K562 (cell line): ENCODE results near the gene EME1. TPM values are rescaled to one million over a fixed set of nuclear protein-coding genes. Genes with fewer than 3 reads are reported as not detected.

Source experiments
- ATAC-seq: fragments of 200-7000 bp; cut with Tn5 transposase; 3 replicates; pipeline ENCODE4 v1.9.1; 2020; ENCODE audit warnings: moderate library complexity
- BruUV-seq: library from RNA; stranded (reverse); fragments of 400-500 nt; replicated peaks from 2 replicates; lab custom pipeline; 2021; lab: Mats Ljungman, UMichigan
- CTCF ChIA-PET: fragments of 300-600 bp; formaldehyde crosslinking; extraction: SDS; loops from one replicate; lab custom pipeline; 2021; ENCODE audit warnings: low intra/inter-chr PET ratio; lab: Yijun Ruan, JAX
- POLR2A ChIA-PET: fragments of 300-600, 350-650 bp; sonication (Branson Sonifier 250); formaldehyde crosslinking; extraction: SDS; loops from one replicate; lab custom pipeline; 2021; ENCODE audit warnings: antibody characterized with exemption, inconsistent platforms; lab: Yijun Ruan, JAX
- DNase-seq, 4 experiments: peaks; one replicate each; pipeline versions ENCODE4 v3.0.0 to v3.0.0-alpha.2; 2011 to 2018; ENCODE audit warnings: low spot score in 3 of 4, mixed read lengths in 3 of 4; ENCODE audit errors: extremely low read depth in 1 of 4
- FAIRE-seq: peaks from 2 replicates; lab custom pipeline; 2011; peaks lifted over from hg19 to GRCh38; lab: Jason Lieb, UNC
- H2AFZ ChIP-seq: 2 replicates; pipeline ENCODE4 v1.6.0; 2011; ENCODE audit warnings: low read depth, low read length, control low read depth, inconsistent platforms
- H3K27ac ChIP-seq: fragments of 200-600 bp; 3 replicates; pipeline ENCODE4 v1.8.0; 2011; ENCODE audit warnings: low read depth, mild to moderate bottlenecking, control low read depth, inconsistent platforms, low read length, moderate library complexity, mixed read lengths; ENCODE audit errors: extremely low read depth
- H3K27me3 ChIP-seq, 2 experiments: fragments of 300-600 bp in 1 of 2; 2 replicates in 1 of 2; 3 replicates in 1 of 2; pipeline versions ENCODE4 v1.6.0 to v1.8.0; 2011; ENCODE audit warnings: inconsistent platforms in 2 of 2, low read length in 2 of 2, mild to moderate bottlenecking in 1 of 2, mixed read lengths in 1 of 2, moderate library complexity in 1 of 2; ENCODE audit not compliant: control insufficient read depth in 2 of 2, insufficient read depth in 2 of 2
- H3K36me3 ChIP-seq: fragments of 300-600 bp; 3 replicates; pipeline ENCODE4 v1.8.0; 2011; ENCODE audit warnings: mild to moderate bottlenecking, low read length, inconsistent platforms; ENCODE audit not compliant: control insufficient read depth, insufficient read depth
- H3K4me1 ChIP-seq, 2 experiments: fragments of 200-600 bp in 1 of 2; replicated peaks in 1 of 2; 2 replicates in 1 of 2; 3 replicates in 1 of 2; pipeline versions ENCODE4 v1.5.1 to v1.8.0; 2011; ENCODE audit warnings: inconsistent platforms in 2 of 2, low read length in 2 of 2, mild to moderate bottlenecking in 1 of 2, mixed read lengths in 1 of 2, moderate library complexity in 1 of 2; ENCODE audit not compliant: control insufficient read depth in 2 of 2, insufficient read depth in 2 of 2
- H3K4me2 ChIP-seq: 2 replicates; pipeline ENCODE4 v1.6.1; 2011; ENCODE audit warnings: low read length, control low read depth, inconsistent platforms, mixed read lengths; ENCODE audit not compliant: insufficient read depth
- H3K4me3 ChIP-seq: fragments of 200-600 bp; sonication (generic), shearing (Covaris generic); 2 replicates; pipeline ENCODE4 v1.5.1; 2016; ENCODE audit warnings: control low read depth, inconsistent platforms
- H3K79me2 ChIP-seq: fragments of 200-600 bp; 3 replicates; pipeline ENCODE4 v1.8.0; 2011; ENCODE audit warnings: low read length, inconsistent platforms; ENCODE audit not compliant: control insufficient read depth, insufficient read depth
- H3K9ac ChIP-seq, 2 experiments: 2 replicates each; pipeline versions ENCODE4 v1.6.0 to v1.6.1; 2011; ENCODE audit warnings: low read depth in 2 of 2, low read length in 2 of 2, control low read depth in 1 of 2, inconsistent platforms in 1 of 2, mild to moderate bottlenecking in 1 of 2, mixed read lengths in 1 of 2; ENCODE audit not compliant: insufficient read depth in 1 of 2
- H3K9me1 ChIP-seq: one replicate; pipeline ENCODE4 v1.6.0; 2011; ENCODE audit warnings: inconsistent platforms, mild to moderate bottlenecking, low read length, moderate library complexity; ENCODE audit not compliant: control insufficient read depth, insufficient read depth
- H3K9me3 ChIP-seq: replicated peaks from 2 replicates; pipeline ENCODE4 v1.5.1; 2011; ENCODE audit warnings: low read depth, low read length, inconsistent platforms; ENCODE audit not compliant: control insufficient read depth, insufficient read depth
- H4K20me1 ChIP-seq: replicated peaks from 2 replicates; pipeline ENCODE4 v1.6.1; 2011; ENCODE audit warnings: low read length, inconsistent platforms, mixed read lengths; ENCODE audit not compliant: control insufficient read depth, insufficient read depth
- CBX3 ChIP-seq, 2 experiments: IDR thresholded peaks; 1 replicate in 1 of 2; 2 replicates in 1 of 2; pipeline ENCODE4 v1.6.1; 2012; ENCODE audit warnings: inconsistent platforms in 2 of 2, low read length in 2 of 2, borderline replicate concordance in 1 of 2, control low read depth in 1 of 2
- MCM2 ChIP-seq: fragments of 450-650 bp; IDR thresholded peaks from 2 replicates; pipeline ENCODE4 v1.6.1; 2017; ENCODE audit warnings: low read depth, mild to moderate bottlenecking
- WGBS: fragments of 100-300 bp; shearing (Covaris generic); methylation state at CpG from one replicate; pipeline ENCODE4 v1.1.6; 2016; ENCODE audit warnings: low coverage, mixed read lengths; ENCODE audit not compliant: insufficient coverage; ENCODE audit errors: missing lambda C conversion rate; 5-methylcytosine and 5-hydroxymethylcytosine counted together
- in situ Hi-C: fragments of 300-500 bp; cut with MboI; formaldehyde crosslinking; loops from 4 replicates; pipeline ENCODE4 v1.15.0; 2018; ENCODE audit warnings: inconsistent platforms, mixed read lengths
- intact Hi-C: fragments of 100-400 bp; cut with micrococcal nuclease; formaldehyde crosslinking; loops from 2 replicates; pipeline ENCODE4 v1.14.2; 2022
- polyA plus RNA-seq, 8 experiments: library from polyadenylated mRNA; depleted of rRNA in 4 of 8; stranded (reverse) in 5 of 8; unstranded in 3 of 8; fragments of >200 nt; fragmentation: Nextera tagmentation in 2 of 8; fragmentation: Illumina TruSeq in 1 of 8; extraction: Ambion mirVana in 2 of 8; extraction: Trizol in 1 of 8; gene quantifications; 2 replicates each; pipeline versions ENCODE4 v1.2.1 to v1.2.3, GENCODE V29; 2011 to 2014; ENCODE audit warnings: inconsistent platforms in 1 of 8, missing spikeins in 1 of 8
- total RNA-seq, 7 experiments: library from RNA; depleted of rRNA in 6 of 7; stranded (reverse); fragments of >200 nt in 6 of 7; fragmentation: Illumina TruSeq in 2 of 7; extraction: Trizol in 2 of 7; gene quantifications; 2 replicates each; pipeline versions ENCODE4 v1.2.1 to v1.2.3, GENCODE V29; 2011 to 2021; ENCODE audit warnings: low replicate concordance in 1 of 7

EME1 gene
- total and polyA plus RNA-seq, 9 of the 15 experiments (the other 6 are each of a cell fraction or from before 2014, with no cell fraction given): 14.6 to 44.1 (median 24.0) TPM

DNA sequence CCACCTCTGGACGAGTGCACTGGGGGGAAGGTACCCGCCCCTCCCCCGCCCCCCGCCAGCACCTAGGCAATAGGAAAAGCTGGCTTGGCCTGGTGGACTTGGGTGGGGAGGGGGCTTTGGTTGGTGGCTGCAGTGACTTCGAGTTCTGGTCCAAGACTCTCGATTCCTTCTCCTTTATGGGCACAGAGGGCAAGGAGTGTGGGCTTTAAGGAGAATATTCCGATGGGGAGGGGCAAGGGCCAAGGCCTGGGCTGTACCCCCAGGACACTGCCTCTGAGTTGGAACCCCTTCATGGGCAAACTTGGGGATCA is 53.4 kb downstream of the EME1 start:
- in situ Hi-C loops (no loop called here), intact Hi-C loops (loop anchor here (2.0 kb wide), 2 partner anchors 30 to 52 kb away; partner anchors contain the start of genes LRRC59 and RSAD1)
- H3K9me3 ChIP-seq: no peaks in the 10 kb centered on the region
- H3K27me3 ChIP-seq: no peaks in the 10 kb centered on the region
- 13% methylated on average over 3 of the region's 7 CpGs for WGBS
- no peaks in the 10 kb centered on the region for H3K79me2 ChIP-seq
- H3K4me1 ChIP-seq: peaks cover 32 to 36% of the 10 kb centered on the region in 2 experiments
- peak overlapping the region; percentile 39 to 88; a peak in 3 of 4 replicates for H3K9ac ChIP-seq
- H3K4me2 ChIP-seq: peak overlapping the region; percentile 89
- no peaks in the 10 kb centered on the region for H3K36me3 ChIP-seq
- TF ChIP-seq MCM2 (no peak), CBX3 (IDR thresholded peaks at IDR 0.05; ENCODE audit: borderline replicate concordance in 1 of 2, low read length in 2 of 2) (0 out of 3 replicates have a peak, but pooled peaks of 1 of the 2 experiments have one; percentile 7)
- TF ChIP-seq, all 486 proteins: peak for 1
- Histone ChIP-seq H2AFZ (peak overlapping the region; percentile 78), H4K20me1 (no peaks in the 10 kb centered on the region), H3K27ac (peak overlapping the region; percentile 26; the same call in 2 of the 3 replicates), H3K9me1 (no peaks in the 10 kb centered on the region), H3K4me3 (peak overlapping the region; percentile 64)
- no peak for DNase-seq
- ChIA-PET CTCF (no interaction called here), POLR2A (interaction anchor here (0.7 to 0.8 kb wide), 2 partner anchors 30 to 36 kb away, joined by 3 read pairs; partner anchors contain the start of gene LRRC59)
- no TSS peak for BruUV-seq
- FAIRE-seq: peak; percentile 42
- ATAC-seq: no peak
